ENCODE data around the gene ABCB9. TPM values are rescaled to one million over a fixed set of nuclear protein-coding genes. Genes with fewer than 3 reads are reported as not detected.

ABCB9 gene
- polyA plus RNA-seq, 1 donor from 2014 or later = 19.7 TPM

DNA sequence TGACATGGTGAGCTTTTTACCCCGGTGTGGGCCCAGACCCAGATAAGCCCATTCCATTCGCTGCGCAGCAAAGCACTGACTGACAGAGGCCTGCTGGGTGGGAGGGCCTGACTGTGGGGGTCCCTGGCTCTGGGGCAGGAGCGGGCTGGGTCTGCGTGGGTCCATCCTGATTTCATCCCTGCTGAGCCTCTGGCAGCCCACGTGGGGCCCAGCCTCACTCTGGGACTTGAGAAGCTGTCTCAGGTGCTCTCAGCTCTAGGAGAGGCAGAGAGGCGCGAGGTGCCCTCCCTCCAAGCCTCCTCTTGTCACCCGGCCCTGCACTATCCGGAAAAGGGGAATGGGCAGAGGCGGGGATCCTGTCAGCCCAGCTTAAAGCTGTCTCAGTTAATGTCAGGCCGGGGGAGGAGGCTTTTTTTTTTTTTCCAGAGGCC lies 927 bp downstream of the ABCB9 start:
- TF ChIP-seq, protein P1, sequence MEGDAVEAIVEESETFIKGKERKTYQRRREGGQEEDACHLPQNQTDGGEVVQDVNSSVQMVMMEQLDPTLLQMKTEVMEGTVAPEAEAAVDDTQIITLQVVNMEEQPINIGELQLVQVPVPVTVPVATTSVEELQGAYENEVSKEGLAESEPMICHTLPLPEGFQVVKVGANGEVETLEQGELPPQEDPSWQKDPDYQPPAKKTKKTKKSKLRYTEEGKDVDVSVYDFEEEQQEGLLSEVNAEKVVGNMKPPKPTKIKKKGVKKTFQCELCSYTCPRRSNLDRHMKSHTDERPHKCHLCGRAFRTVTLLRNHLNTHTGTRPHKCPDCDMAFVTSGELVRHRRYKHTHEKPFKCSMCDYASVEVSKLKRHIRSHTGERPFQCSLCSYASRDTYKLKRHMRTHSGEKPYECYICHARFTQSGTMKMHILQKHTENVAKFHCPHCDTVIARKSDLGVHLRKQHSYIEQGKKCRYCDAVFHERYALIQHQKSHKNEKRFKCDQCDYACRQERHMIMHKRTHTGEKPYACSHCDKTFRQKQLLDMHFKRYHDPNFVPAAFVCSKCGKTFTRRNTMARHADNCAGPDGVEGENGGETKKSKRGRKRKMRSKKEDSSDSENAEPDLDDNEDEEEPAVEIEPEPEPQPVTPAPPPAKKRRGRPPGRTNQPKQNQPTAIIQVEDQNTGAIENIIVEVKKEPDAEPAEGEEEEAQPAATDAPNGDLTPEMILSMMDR (IDR thresholded peaks at IDR 0.05; ENCODE audit: poor library complexity, severe bottlenecking) = no peak
- TF ChIP-seq EZH2 (IDR thresholded peaks at IDR 0.05; ENCODE audit: borderline replicate concordance, insufficient read depth, low read length, poor library complexity, severe bottlenecking) = no peak
- no peak for TF ChIP-seq POLR2AphosphoS5 (IDR thresholded peaks at IDR 0.05)
- TF ChIP-seq EP300 (conservative IDR thresholded peaks at IDR 0.05; ENCODE audit: poor library complexity, severe bottlenecking) = no peak
- no peak for TF ChIP-seq TAF1 (IDR thresholded peaks at IDR 0.05; ENCODE audit: low read depth)
- TF ChIP-seq RAD21 (conservative IDR thresholded peaks at IDR 0.05) = no peak
- no peak for TF ChIP-seq SMC3 (conservative IDR thresholded peaks at IDR 0.05; ENCODE audit: poor library complexity)
- no peak for TF ChIP-seq MXI1 (conservative IDR thresholded peaks at IDR 0.05; ENCODE audit: poor library complexity, severe bottlenecking)
- TF ChIP-seq, protein P2, sequence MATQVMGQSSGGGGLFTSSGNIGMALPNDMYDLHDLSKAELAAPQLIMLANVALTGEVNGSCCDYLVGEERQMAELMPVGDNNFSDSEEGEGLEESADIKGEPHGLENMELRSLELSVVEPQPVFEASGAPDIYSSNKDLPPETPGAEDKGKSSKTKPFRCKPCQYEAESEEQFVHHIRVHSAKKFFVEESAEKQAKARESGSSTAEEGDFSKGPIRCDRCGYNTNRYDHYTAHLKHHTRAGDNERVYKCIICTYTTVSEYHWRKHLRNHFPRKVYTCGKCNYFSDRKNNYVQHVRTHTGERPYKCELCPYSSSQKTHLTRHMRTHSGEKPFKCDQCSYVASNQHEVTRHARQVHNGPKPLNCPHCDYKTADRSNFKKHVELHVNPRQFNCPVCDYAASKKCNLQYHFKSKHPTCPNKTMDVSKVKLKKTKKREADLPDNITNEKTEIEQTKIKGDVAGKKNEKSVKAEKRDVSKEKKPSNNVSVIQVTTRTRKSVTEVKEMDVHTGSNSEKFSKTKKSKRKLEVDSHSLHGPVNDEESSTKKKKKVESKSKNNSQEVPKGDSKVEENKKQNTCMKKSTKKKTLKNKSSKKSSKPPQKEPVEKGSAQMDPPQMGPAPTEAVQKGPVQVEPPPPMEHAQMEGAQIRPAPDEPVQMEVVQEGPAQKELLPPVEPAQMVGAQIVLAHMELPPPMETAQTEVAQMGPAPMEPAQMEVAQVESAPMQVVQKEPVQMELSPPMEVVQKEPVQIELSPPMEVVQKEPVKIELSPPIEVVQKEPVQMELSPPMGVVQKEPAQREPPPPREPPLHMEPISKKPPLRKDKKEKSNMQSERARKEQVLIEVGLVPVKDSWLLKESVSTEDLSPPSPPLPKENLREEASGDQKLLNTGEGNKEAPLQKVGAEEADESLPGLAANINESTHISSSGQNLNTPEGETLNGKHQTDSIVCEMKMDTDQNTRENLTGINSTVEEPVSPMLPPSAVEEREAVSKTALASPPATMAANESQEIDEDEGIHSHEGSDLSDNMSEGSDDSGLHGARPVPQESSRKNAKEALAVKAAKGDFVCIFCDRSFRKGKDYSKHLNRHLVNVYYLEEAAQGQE (IDR thresholded peaks at IDR 0.05; ENCODE audit: borderline replicate concordance) = no peak
- H3K9ac ChIP-seq (ENCODE audit: low read length) = peak overlapping the region; percentile 91
- H3K27ac ChIP-seq (ENCODE audit: low read length) = peak overlapping the region; percentile 90

GRCh38 chr12:122964439-122965257 lies 1.6 kb downstream of the ABCB9 start:
- H3K27me3 ChIP-seq (ENCODE audit: insufficient read depth, low read depth, low read length) = no peaks in the 10 kb centered on the region
- H4K20me1 ChIP-seq (ENCODE audit: insufficient read depth) = no peaks in the 10 kb centered on the region
- H2AFZ ChIP-seq (ENCODE audit: low read depth, low read length) = no peak overlapping the region
- peak overlapping the region; percentile 98 for H3K4me3 ChIP-seq (ENCODE audit: low read length)
- no peak for TF ChIP-seq POLR2AphosphoS5 (IDR thresholded peaks at IDR 0.05)
- TF ChIP-seq EP300 (conservative IDR thresholded peaks at IDR 0.05; ENCODE audit: poor library complexity, severe bottlenecking) = no peak
- TF ChIP-seq EZH2 (IDR thresholded peaks at IDR 0.05; ENCODE audit: borderline replicate concordance, insufficient read depth, low read length, poor library complexity, severe bottlenecking) = no peak
- TF ChIP-seq RAD21 (conservative IDR thresholded peaks at IDR 0.05) = no peak
- TF ChIP-seq, protein P2 (IDR thresholded peaks at IDR 0.05; ENCODE audit: borderline replicate concordance) = no peak
- peak overlapping the region; percentile 95 for H3K4me2 ChIP-seq (ENCODE audit: low read length)
- no peaks in the 10 kb centered on the region for H3K79me2 ChIP-seq (replicated peaks; ENCODE audit: insufficient read depth, low read length)
- no peaks in the 10 kb centered on the region for H3K36me3 ChIP-seq (ENCODE audit: insufficient read depth, low read length)
- peak overlapping the region; percentile 91 for H3K9ac ChIP-seq (ENCODE audit: low read length)
- H3K27ac ChIP-seq (ENCODE audit: low read length) = peak overlapping the region; percentile 90
- H3K9me3 ChIP-seq (ENCODE audit: low read length) = no peaks in the 10 kb centered on the region
- no peaks in the 10 kb centered on the region for H3F3A ChIP-seq (ENCODE audit: insufficient read depth, low read length, poor library complexity, severe bottlenecking)
- H3K9me2 ChIP-seq (ENCODE audit: insufficient read depth, low read length) = no peaks in the 10 kb centered on the region

More for the DNA sequence above, 927 bp downstream of the ABCB9 start:
- peak overlapping the region; percentile 43 for H2AFZ ChIP-seq (ENCODE audit: low read depth, low read length)
- no peaks in the 10 kb centered on the region for H3K9me2 ChIP-seq (ENCODE audit: insufficient read depth, low read length)
- no peaks in the 10 kb centered on the region for H3K27me3 ChIP-seq (ENCODE audit: insufficient read depth, low read depth, low read length)
- peak overlapping the region; percentile 95 for H3K4me2 ChIP-seq (ENCODE audit: low read length)
- no peaks in the 10 kb centered on the region for H3K9me3 ChIP-seq (ENCODE audit: low read length)
- H4K20me1 ChIP-seq (ENCODE audit: insufficient read depth) = no peaks in the 10 kb centered on the region
- no peaks in the 10 kb centered on the region for H3K36me3 ChIP-seq (ENCODE audit: insufficient read depth, low read length)
- no peaks in the 10 kb centered on the region for H3F3A ChIP-seq (ENCODE audit: insufficient read depth, low read length, poor library complexity, severe bottlenecking)
- H3K4me3 ChIP-seq (ENCODE audit: low read length) = peak overlapping the region; percentile 98
- H3K79me2 ChIP-seq (replicated peaks; ENCODE audit: insufficient read depth, low read length) = no peaks in the 10 kb centered on the region
